Prostate gland (tissue), 2 donors: ENCODE results near the gene LRRC71. TPM values are rescaled to one million over a fixed set of nuclear protein-coding genes. Genes with fewer than 3 reads are reported as not detected.

Experiments used
- DNase-seq: peaks from one replicate; pipeline ENCODE4 v3.0.0-alpha.2; 2019; ENCODE audit warnings: low spot score
- H3K27ac ChIP-seq, 2 donors: fragments of 200-600 bp; sonication (generic); 2 replicates each; pipeline ENCODE4 v1.5.1; 2017 to 2019
- H3K27me3 ChIP-seq: fragments of 200-600 bp; sonication (generic); replicated peaks from 2 replicates; pipeline ENCODE4 v1.5.1; 2019; ENCODE audit not compliant: insufficient read depth
- H3K36me3 ChIP-seq, 2 donors: fragments of 200-600 bp; sonication (generic); 1 replicate in 1 of 2; 2 replicates in 1 of 2; pipeline versions ENCODE4 v1.5.1 to v1.8.1; 2017 to 2019
- H3K4me1 ChIP-seq: fragments of 200-600 bp; sonication (generic); replicated peaks from 2 replicates; pipeline ENCODE4 v1.5.1; 2019
- H3K4me3 ChIP-seq, 2 donors: fragments of 200-600 bp; sonication (generic); 2 replicates each; pipeline ENCODE4 v1.5.1; 2017 to 2019
- H3K9me3 ChIP-seq: fragments of 200-600 bp; sonication (generic); 2 replicates; pipeline ENCODE4 v1.5.1; 2017
- POLR2A ChIP-seq: fragments of 450-650 bp; IDR thresholded peaks from one replicate; pipeline ENCODE4 v1.6.1; 2016; ENCODE audit warnings: antibody characterized with exemption, mild to moderate bottlenecking
- POLR2AphosphoS5 ChIP-seq: sonication (generic); formaldehyde crosslinking; IDR thresholded peaks from one replicate; pipeline ENCODE4 v1.6.1; 2017; ENCODE audit warnings: antibody characterized with exemption
- WGBS: methylation state at CpG from one replicate; pipeline ENCODE4 v1.1.5; 2018; 5-methylcytosine and 5-hydroxymethylcytosine counted together
- intact Hi-C: fragments of 100-400 bp; cut with DNase I; formaldehyde crosslinking; loops from one replicate; pipeline ENCODE4 v1.14.2; 2022
- total RNA-seq, 2 donors: library from RNA; depleted of rRNA; stranded (reverse); fragments of >200 nt; gene quantifications; one replicate each; pipeline ENCODE4 v1.1.0, GENCODE V29; 2016
- TF ChIP-seq, protein P1 (sequence below), 4 experiments: fragments of 200-600 bp in 2 of 4; fragments of 450-650 bp in 2 of 4; sonication (generic) in 2 of 4; IDR thresholded peaks; 1 replicate in 3 of 4; 2 replicates in 1 of 4; pipeline ENCODE4 v1.5.1; 2016 to 2019; ENCODE audit warnings: antibody characterized with exemption in 4 of 4, mild to moderate bottlenecking in 2 of 4, moderate library complexity in 2 of 4

LRRC71 gene
- total RNA-seq, 2 donors from 2014 or later, result 3.7 TPM; not detected in 1

DNA sequence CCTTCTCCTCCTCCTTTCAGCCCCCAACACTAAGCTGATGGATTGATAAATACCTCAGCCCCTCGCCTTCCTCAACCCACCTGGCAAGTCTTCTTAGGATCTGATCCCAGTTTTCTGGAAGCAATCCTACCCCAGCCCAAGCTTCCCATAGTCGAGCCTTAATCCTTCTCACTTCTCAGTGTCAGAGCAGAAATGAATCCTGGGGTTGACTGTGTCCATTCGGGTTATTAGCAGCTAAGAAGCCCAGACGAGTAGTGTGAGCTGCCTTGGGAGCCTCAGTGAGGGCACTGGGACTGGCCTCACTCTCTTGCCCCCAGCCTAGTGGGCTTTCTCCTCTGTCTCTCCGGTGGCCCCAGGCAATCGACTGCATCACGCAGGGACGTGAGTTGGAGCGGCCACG lies 39.3 kb upstream of the LRRC71 start:
- H3K27me3 ChIP-seq, result peaks cover 2% of the 10 kb centered on the region
- intact Hi-C loops, result no loop called here

DNA sequence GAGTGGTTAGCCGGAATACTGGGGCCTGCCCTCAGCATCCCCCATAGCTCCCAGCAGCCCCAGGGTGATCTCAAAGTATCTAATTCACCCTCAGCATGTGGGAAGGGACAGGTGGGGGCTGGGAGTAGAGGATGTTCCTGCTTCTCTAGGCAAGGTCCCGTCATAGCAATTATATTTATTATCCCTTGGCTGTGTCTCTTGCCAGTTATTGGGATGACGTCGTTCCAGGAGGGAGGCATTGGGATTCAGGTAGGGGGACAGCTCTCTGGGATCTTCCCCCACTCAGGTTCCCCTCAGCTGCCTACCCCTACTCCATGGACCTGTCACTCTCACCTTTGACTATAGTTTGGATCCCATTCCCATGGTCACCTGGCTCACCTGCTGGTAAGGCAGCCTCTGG lies 38.8 kb upstream of the LRRC71 start:
- no peaks in the 10 kb centered on the region for H3K4me1 ChIP-seq
- TF ChIP-seq, protein P1, sequence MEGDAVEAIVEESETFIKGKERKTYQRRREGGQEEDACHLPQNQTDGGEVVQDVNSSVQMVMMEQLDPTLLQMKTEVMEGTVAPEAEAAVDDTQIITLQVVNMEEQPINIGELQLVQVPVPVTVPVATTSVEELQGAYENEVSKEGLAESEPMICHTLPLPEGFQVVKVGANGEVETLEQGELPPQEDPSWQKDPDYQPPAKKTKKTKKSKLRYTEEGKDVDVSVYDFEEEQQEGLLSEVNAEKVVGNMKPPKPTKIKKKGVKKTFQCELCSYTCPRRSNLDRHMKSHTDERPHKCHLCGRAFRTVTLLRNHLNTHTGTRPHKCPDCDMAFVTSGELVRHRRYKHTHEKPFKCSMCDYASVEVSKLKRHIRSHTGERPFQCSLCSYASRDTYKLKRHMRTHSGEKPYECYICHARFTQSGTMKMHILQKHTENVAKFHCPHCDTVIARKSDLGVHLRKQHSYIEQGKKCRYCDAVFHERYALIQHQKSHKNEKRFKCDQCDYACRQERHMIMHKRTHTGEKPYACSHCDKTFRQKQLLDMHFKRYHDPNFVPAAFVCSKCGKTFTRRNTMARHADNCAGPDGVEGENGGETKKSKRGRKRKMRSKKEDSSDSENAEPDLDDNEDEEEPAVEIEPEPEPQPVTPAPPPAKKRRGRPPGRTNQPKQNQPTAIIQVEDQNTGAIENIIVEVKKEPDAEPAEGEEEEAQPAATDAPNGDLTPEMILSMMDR (IDR thresholded peaks at IDR 0.05), result no peak
- TF ChIP-seq POLR2AphosphoS5 (no peak), POLR2A (no peak)
- no peak overlapping the region for H3K27ac ChIP-seq
- no peak overlapping the region for H3K4me3 ChIP-seq
- H3K9me3 ChIP-seq, result no peaks in the 10 kb centered on the region
- intact Hi-C loops, result no loop called here
- no peaks in the 10 kb centered on the region for H3K36me3 ChIP-seq
- DNase-seq, result no peak
- WGBS, result 52% methylated on average over 4 of the region's 4 CpGs
- peaks cover 1% of the 10 kb centered on the region for H3K27me3 ChIP-seq

More for the DNA sequence above, 39.3 kb upstream of the LRRC71 start:
- TF ChIP-seq, protein P1 (IDR thresholded peaks at IDR 0.05), result no peak
- TF ChIP-seq POLR2AphosphoS5, result no peak
- TF ChIP-seq POLR2A, result no peak
- Histone ChIP-seq H3K9me3 (no peaks in the 10 kb centered on the region), H3K4me1 (no peaks in the 10 kb centered on the region), H3K4me3 (no peak overlapping the region), H3K36me3 (no peaks in the 10 kb centered on the region), H3K27ac (no peak overlapping the region)
- 50% methylated on average over 10 of the region's 10 CpGs for WGBS
- DNase-seq, result no peak

DNA sequence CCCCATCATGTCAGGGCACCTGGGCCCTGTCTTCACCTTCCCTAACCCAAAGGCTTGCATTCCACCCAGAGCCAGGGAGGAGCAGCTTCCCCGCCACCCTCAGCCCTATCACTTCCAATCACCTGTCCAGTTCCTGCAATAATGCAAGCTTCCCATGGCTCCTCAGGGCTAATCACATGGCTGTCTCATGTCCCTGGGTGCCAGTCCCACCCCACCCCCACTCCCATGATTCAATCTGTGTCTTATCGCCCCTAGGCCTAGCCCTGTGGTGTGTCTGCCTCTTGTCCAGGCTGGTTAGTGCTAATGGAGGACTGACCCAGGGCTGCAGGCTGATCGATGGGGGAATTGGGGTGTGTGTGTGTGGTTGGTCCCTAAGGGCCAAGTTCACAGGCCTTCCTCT lies 37.9 kb upstream of the LRRC71 start:
- 93% methylated on average over 3 of the region's 3 CpGs for WGBS
- no peak for DNase-seq
- intact Hi-C loops, result no loop called here
- no peak for TF ChIP-seq POLR2AphosphoS5
- TF ChIP-seq POLR2A, result no peak
- TF ChIP-seq, protein P1 (IDR thresholded peaks at IDR 0.05), result no peak
- Histone ChIP-seq H3K27ac (no peak overlapping the region), H3K4me1 (no peaks in the 10 kb centered on the region), H3K9me3 (no peaks in the 10 kb centered on the region), H3K27me3 (no peaks in the 10 kb centered on the region), H3K4me3 (no peak overlapping the region), H3K36me3 (no peaks in the 10 kb centered on the region)

DNA sequence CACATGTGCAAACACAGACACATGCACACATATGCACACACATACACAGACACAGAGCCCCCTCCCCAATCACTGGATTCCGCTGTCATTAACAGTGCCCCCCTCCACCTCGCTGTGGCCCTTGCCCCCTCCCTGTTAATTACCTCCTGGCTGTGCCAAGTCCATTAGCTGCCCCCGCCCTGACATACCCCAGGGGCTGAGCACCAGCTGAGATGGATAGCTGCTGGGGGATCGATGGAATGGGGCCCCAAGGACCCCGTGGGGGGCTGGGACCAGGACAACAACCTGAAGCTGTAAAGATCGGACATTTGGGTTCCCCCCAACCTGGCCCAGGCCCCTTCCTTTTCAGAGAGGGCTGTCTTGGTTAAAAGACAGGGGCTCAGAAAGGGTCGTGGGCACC lies 36.5 kb upstream of the LRRC71 start:
- H3K36me3 ChIP-seq, result no peaks in the 10 kb centered on the region
- H3K4me1 ChIP-seq, result no peaks in the 10 kb centered on the region
- no peak for DNase-seq
- TF ChIP-seq POLR2A, result no peak
- TF ChIP-seq POLR2AphosphoS5, result no peak
- TF ChIP-seq, protein P1 (IDR thresholded peaks at IDR 0.05), result no peak
- H3K9me3 ChIP-seq, result no peaks in the 10 kb centered on the region
- intact Hi-C loops, result no loop called here
- H3K27me3 ChIP-seq, result no peaks in the 10 kb centered on the region
- no peak overlapping the region for H3K27ac ChIP-seq
- no peak overlapping the region for H3K4me3 ChIP-seq
- 75% methylated on average over 7 of the region's 7 CpGs for WGBS

DNA sequence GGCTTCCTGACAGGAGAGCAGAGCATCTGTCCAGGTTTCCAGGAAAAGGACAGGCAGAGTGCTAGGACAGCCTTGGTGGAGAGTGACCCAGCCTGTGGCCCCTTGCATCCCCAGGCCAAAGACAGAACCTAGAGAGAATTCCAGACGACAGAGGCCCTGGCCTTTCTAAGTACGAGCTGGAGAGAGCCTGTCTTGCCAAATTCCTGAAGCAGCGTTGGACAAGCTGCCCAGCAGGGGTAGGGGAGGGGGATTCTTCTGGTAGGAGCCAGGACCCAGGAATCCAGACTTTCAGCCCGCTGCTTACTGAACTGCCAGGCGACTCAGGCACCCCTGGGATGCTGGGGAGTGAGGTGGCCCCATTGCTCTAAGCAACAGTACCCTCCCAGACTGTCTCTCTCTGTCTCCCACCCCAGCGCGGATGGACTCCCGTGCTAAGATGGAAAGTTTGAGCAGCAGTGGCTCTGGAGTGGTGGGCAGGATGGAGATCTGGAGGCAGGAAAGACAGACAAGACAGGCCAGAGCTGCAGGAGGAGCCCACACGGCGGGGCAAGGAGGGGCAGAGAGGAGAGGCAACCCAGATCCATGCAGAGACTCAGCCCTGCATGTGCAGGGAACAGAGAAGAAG lies 35.8 kb upstream of the LRRC71 start:
- TF ChIP-seq POLR2A, result no peak
- no peak for TF ChIP-seq POLR2AphosphoS5
- TF ChIP-seq, protein P1 (IDR thresholded peaks at IDR 0.05), result no peak
- Histone ChIP-seq H3K4me3 (no peak overlapping the region), H3K27ac (no peak overlapping the region), H3K4me1 (no peaks in the 10 kb centered on the region), H3K27me3 (no peaks in the 10 kb centered on the region), H3K9me3 (no peaks in the 10 kb centered on the region), H3K36me3 (no peaks in the 10 kb centered on the region)
- no peak for DNase-seq
- intact Hi-C loops, result loop anchor here (5.0 kb wide), 1 partner anchor 47 kb away; no protein-coding TSS in a partner anchor
- 60% methylated on average over 10 of the region's 10 CpGs for WGBS
